K562 (cell line): ENCODE results near the gene ICAM1. TPM values are rescaled to one million over a fixed set of nuclear protein-coding genes. Genes with fewer than 3 reads are reported as not detected.

Experiments used
- BCL6 ChIP-seq: fragments of 250-450 bp; sonication (Bioruptor Pico); IDR thresholded peaks from 2 replicates; pipeline ENCODE4 v1.4.0; 2020
- ETV5 ChIP-seq: sonication (generic); formaldehyde crosslinking; IDR thresholded peaks from 2 replicates; pipeline ENCODE4 v1.4.0; 2020; ENCODE audit warnings: low read depth, mild to moderate bottlenecking, missing genetic modification reagents
- EZH2 ChIP-seq: IDR thresholded peaks from 2 replicates; pipeline ENCODE4 v1.6.1; 2012; ENCODE audit warnings: low read depth, mild to moderate bottlenecking, inconsistent platforms, low read length, borderline replicate concordance
- GABPB2 ChIP-seq: fragments of 250-450 bp; sonication (Bioruptor Pico); conservative IDR thresholded peaks from 2 replicates; pipeline ENCODE4 v1.5.1; 2021; ENCODE audit warnings: mild to moderate bottlenecking
- HNRNPUL1 ChIP-seq: fragments of 200-400 bp; formaldehyde crosslinking; IDR thresholded peaks from 2 replicates; pipeline ENCODE4 v1.6.1; 2017; ENCODE audit warnings: low read length
- HOMEZ ChIP-seq: fragments of 250-450 bp; sonication (Bioruptor Pico); IDR thresholded peaks from 2 replicates; pipeline ENCODE4 v1.4.0; 2020; ENCODE audit warnings: mild to moderate bottlenecking, moderate library complexity
- JUN ChIP-seq, 2 experiments: sonication (generic) in 1 of 2; formaldehyde crosslinking in 1 of 2; IDR thresholded peaks; 2 replicates each; pipeline versions ENCODE4 v1.6.1 to v1.8.0; 2012 to 2022; ENCODE audit warnings: borderline replicate concordance in 2 of 2, mild to moderate bottlenecking in 2 of 2, improper control_type of control experiment in 1 of 2, low read depth in 1 of 2, low read length in 1 of 2, missing genetic modification reagents in 1 of 2
- KLF16 ChIP-seq: IDR thresholded peaks from 2 replicates; pipeline ENCODE4 v1.6.1; 2016; ENCODE audit warnings: antibody characterized with exemption
- MTA2 ChIP-seq: fragments of 450-650 bp; IDR thresholded peaks from 2 replicates; pipeline ENCODE4 v1.6.1; 2016; ENCODE audit warnings: low read depth
- NCOA4 ChIP-seq: fragments of 450-650 bp; IDR thresholded peaks from 2 replicates; pipeline ENCODE4 v1.6.1; 2018; ENCODE audit warnings: mild to moderate bottlenecking; ENCODE audit not compliant: partially characterized antibody
- RFX5 ChIP-seq: IDR thresholded peaks from 2 replicates; pipeline ENCODE4 v1.6.1; 2011; ENCODE audit warnings: low read depth, mild to moderate bottlenecking, improper control_type of control experiment, low read length
- RREB1 ChIP-seq: fragments of 250-450 bp; sonication (Bioruptor Pico); IDR thresholded peaks from 2 replicates; pipeline ENCODE4 v1.4.0; 2020
- TBL1XR1 ChIP-seq, 2 experiments: IDR thresholded peaks; 2 replicates each; pipeline ENCODE4 v1.6.1; 2012; ENCODE audit warnings: improper control_type of control experiment in 2 of 2, low read length in 2 of 2, mild to moderate bottlenecking in 1 of 2
- TFAM ChIP-seq: fragments of 250-450 bp; sonication (Bioruptor Pico); conservative IDR thresholded peaks from 2 replicates; pipeline ENCODE4 v1.5.0; 2021; ENCODE audit warnings: mild to moderate bottlenecking, moderate library complexity
- UBTF ChIP-seq, 2 experiments: IDR thresholded peaks; 2 replicates each; pipeline ENCODE4 v1.6.1; 2012; ENCODE audit warnings: improper control_type of control experiment in 2 of 2, low read depth in 2 of 2, low read length in 2 of 2, borderline replicate concordance in 1 of 2
- ZFX ChIP-seq: sonication (generic); formaldehyde crosslinking; IDR thresholded peaks from 2 replicates; pipeline ENCODE4 v1.8.0; 2022; ENCODE audit warnings: mild to moderate bottlenecking, missing genetic modification reagents, moderate library complexity
- ZNF12 ChIP-seq: sonication (generic); formaldehyde crosslinking; IDR thresholded peaks from 2 replicates; pipeline ENCODE4 v1.4.0; 2020; ENCODE audit warnings: mild to moderate bottlenecking, missing genetic modification reagents
- ZNF124 ChIP-seq: sonication (generic); formaldehyde crosslinking; IDR thresholded peaks from 2 replicates; pipeline ENCODE4 v1.8.1; 2022; ENCODE audit warnings: missing genetic modification reagents
- polyA plus RNA-seq, 8 experiments: library from polyadenylated mRNA; depleted of rRNA in 4 of 8; stranded (reverse) in 5 of 8; unstranded in 3 of 8; fragments of >200 nt; fragmentation: Nextera tagmentation in 2 of 8; fragmentation: Illumina TruSeq in 1 of 8; extraction: Ambion mirVana in 2 of 8; extraction: Trizol in 1 of 8; gene quantifications; 2 replicates each; pipeline versions ENCODE4 v1.2.1 to v1.2.3, GENCODE V29; 2011 to 2014; ENCODE audit warnings: inconsistent platforms in 1 of 8, missing spikeins in 1 of 8
- total RNA-seq, 7 experiments: library from RNA; depleted of rRNA in 6 of 7; stranded (reverse); fragments of >200 nt in 6 of 7; fragmentation: Illumina TruSeq in 2 of 7; extraction: Trizol in 2 of 7; gene quantifications; 2 replicates each; pipeline versions ENCODE4 v1.2.1 to v1.2.3, GENCODE V29; 2011 to 2021; ENCODE audit warnings: low replicate concordance in 1 of 7

ICAM1 gene
- total and polyA plus RNA-seq, 9 of the 15 experiments (the other 6 are each of a cell fraction or from before 2014, with no cell fraction given) = 2.3 to 24.4 (median 13.4) TPM

GRCh38 chr19:10270180-10270615 lies 722 bp upstream of the ICAM1 start (continued):
- TF ChIP-seq RREB1 (CRISPR knock-in tag) (0 out of 2 replicates have a peak, but pooled peaks have one; percentile 19), ETV5 (CRISPR knock-in tag) (no peak), GABPB2 (CRISPR knock-in tag) (no peak), KLF16 (no peak), ZFX (peak; percentile 59; the same call in 1 of the 2 replicates), UBTF (IDR thresholded peaks at IDR 0.05; ENCODE audit: borderline replicate concordance in 1 of 2, low read depth in 2 of 2, low read length in 2 of 2) (peak; percentile 70 to 82; a peak in 1 of 4 replicates), TFAM (no peak), BCL6 (no peak), MTA2 (no peak), ZNF12 (CRISPR knock-in tag) (0 out of 2 replicates have a peak, but pooled peaks have one; percentile 63), NCOA4 (no peak), RFX5 (no peak), TBL1XR1 (IDR thresholded peaks at IDR 0.05; ENCODE audit: low read length in 2 of 2) (no peak), HNRNPUL1 (no peak), ZNF124 (CRISPR knock-in tag) (no peak), JUN (IDR thresholded peaks at IDR 0.05; ENCODE audit: borderline replicate concordance, low read depth, low read length) (no peak), JUN (CRISPR knock-in tag; IDR thresholded peaks at IDR 0.05; ENCODE audit: borderline replicate concordance) (no peak), HOMEZ (CRISPR knock-in tag) (no peak), EZH2 (no peak)
